Measurements from ENCODE around the gene NCBP1.
"Not testable (repeated sequence)": the region's sequence is repeated elsewhere in the genome, so short reads cannot be mapped to it uniquely, and the experiment has no call there.

Gene NCBP1

GRCh38 chr9:97617939-97618416 is 15.6 kb upstream of the NCBP1 start:
- Histone ChIP-seq H3K36me3 (ENCODE audit: insufficient read depth, low read length) (peaks cover 18% of the 10 kb centered on the region; the same call in 1 of the 2 replicates), H3K9ac (ENCODE audit: insufficient read length) (no peak overlapping the region), H3K9me3 (ENCODE audit: low read depth, low read length) (no peaks in the 10 kb centered on the region), H3K4me3 (no peak overlapping the region), H3K27ac (no peak overlapping the region)
- DNase-seq (ENCODE audit: low read depth, low spot score), result no peak
- TF ChIP-seq POLR2AphosphoS5 (IDR thresholded peaks at IDR 0.05; ENCODE audit: borderline replicate concordance, low read depth, low read length) (no peak), EZH2 (IDR thresholded peaks at IDR 0.05) (no peak), FOXP2 (optimal IDR thresholded peaks at IDR 0.05; ENCODE audit: control extremely low read depth, extremely low read length, insufficient read depth) (no peak)

DNA sequence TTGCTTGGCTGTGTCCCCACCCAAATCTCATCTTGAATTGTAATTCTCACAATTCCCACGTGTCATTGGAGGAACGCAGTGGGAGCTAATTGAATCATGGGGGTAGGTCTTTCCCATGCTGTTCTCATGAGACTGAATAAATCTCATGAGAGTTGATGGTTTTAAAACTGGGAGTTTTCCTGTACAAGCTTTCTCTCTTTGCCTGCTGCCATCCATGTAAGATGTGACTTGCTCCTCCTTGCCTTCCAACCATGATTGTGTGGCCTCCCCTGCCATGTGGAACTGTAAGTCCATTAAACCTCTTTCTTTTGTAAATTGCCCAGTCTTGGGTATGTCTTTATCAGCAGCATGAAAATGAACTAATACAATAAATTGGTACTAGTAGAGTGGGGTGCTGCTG is 13.6 kb upstream of the NCBP1 start:
- not testable (repeated sequence) for DNase-seq (ENCODE audit: low read depth, low spot score); H3K9me3 ChIP-seq (ENCODE audit: low read depth, low read length); H3K4me3 ChIP-seq; H3K27ac ChIP-seq; H3K9ac ChIP-seq (ENCODE audit: insufficient read length)
- peaks cover 35% of the 10 kb centered on the region for H3K36me3 ChIP-seq (ENCODE audit: insufficient read depth, low read length)

DNA sequence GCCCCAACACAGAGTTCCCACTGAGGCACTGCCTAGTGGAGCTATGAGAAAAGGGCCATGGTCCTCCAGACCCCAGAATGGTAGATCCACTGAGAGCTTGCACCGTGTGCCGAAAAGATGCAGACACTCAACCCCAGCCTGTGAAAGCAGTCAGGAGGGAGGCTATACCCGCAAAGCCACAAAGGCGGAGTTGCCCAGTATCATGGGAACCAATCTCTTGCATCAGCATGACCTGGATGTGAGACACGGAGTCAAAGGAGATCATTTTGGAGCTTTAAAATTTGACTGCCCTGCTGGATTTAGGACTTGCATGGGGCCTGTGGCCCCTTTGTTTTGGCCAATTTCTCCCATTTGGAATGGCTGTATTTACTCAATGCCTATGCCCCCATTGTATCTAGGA is 11.1 kb upstream of the NCBP1 start:
- peaks cover 44% of the 10 kb centered on the region for H3K36me3 ChIP-seq (ENCODE audit: insufficient read depth, low read length)

DNA sequence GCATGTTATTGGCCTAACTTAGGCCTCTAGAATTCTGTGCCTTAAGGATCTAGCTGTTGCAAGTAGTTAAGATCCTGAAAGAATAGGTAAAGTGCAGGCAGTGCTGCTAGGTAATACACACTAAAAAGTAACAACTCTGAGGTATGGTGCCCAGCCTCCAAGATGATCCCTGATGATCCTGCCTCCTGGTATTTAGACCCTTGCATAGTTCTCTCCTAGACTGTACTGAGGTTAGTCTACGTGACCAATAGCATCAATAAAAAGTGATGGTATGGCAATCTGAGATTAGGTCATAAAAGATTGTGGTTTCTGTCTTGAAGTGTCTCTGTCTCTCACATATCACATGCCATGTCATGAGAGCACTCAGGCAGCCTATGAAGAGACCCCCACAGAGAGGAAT is 9.7 kb upstream of the NCBP1 start:
- H3K4me3 ChIP-seq, result no peak overlapping the region
- TF ChIP-seq POLR2AphosphoS5 (IDR thresholded peaks at IDR 0.05; ENCODE audit: borderline replicate concordance, low read depth, low read length), result no peak
- TF ChIP-seq EZH2 (IDR thresholded peaks at IDR 0.05), result no peak
- TF ChIP-seq FOXP2 (optimal IDR thresholded peaks at IDR 0.05; ENCODE audit: control extremely low read depth, extremely low read length, insufficient read depth), result no peak
- H3K9me3 ChIP-seq (ENCODE audit: low read depth, low read length), result no peaks in the 10 kb centered on the region
- no peak overlapping the region for H3K9ac ChIP-seq (ENCODE audit: insufficient read length)
- no peak for DNase-seq (ENCODE audit: low read depth, low spot score)
- H3K36me3 ChIP-seq (ENCODE audit: insufficient read depth, low read length), result peaks cover 36% of the 10 kb centered on the region
- H3K27ac ChIP-seq, result no peak overlapping the region

More for the DNA sequence above, 11.1 kb upstream of the NCBP1 start:
- H3K9ac ChIP-seq (ENCODE audit: insufficient read length); H3K27ac ChIP-seq; DNase-seq (ENCODE audit: low read depth, low spot score); H3K9me3 ChIP-seq (ENCODE audit: low read depth, low read length); H3K4me3 ChIP-seq: not testable (repeated sequence)

- TF ChIP-seq POLR2AphosphoS5 (IDR thresholded peaks at IDR 0.05; ENCODE audit: borderline replicate concordance, low read depth, low read length) (no peak), EZH2 (IDR thresholded peaks at IDR 0.05) (no peak), FOXP2 (optimal IDR thresholded peaks at IDR 0.05; ENCODE audit: control extremely low read depth, extremely low read length, insufficient read depth) (no peak)
- no peak overlapping the region for H3K9ac ChIP-seq (ENCODE audit: insufficient read length)
- H3K4me3 ChIP-seq, result no peak overlapping the region
- peaks cover 36% of the 10 kb centered on the region for H3K36me3 ChIP-seq (ENCODE audit: insufficient read depth, low read length)
- DNase-seq (ENCODE audit: low read depth, low spot score), result no peak
- no peak overlapping the region for H3K27ac ChIP-seq
- H3K9me3 ChIP-seq (ENCODE audit: low read depth, low read length), result no peaks in the 10 kb centered on the region
Measured at GRCh38 chr9:97625620-97626019, 8.0 kb upstream of the NCBP1 start.

DNA sequence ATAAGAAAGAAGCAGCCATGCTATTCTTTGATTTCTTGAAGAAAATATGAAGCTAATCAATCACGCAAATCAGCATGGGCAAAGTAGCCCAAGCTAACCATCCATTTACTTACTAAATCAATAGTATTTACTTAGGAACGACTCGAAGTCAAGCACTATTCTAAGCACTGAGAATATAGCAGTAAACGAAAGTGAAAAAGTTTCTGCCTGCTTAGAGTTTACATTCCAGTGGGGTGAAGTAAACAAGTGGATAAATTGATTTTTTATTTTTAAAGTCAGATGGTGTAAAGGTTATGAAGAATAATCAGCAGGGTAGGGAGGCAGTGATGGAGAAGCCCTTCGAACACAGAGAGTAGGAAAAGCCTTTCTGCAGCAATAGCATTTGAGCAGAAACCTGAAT is 6.0 kb upstream of the NCBP1 start:
- TF ChIP-seq FOXP2 (optimal IDR thresholded peaks at IDR 0.05; ENCODE audit: control extremely low read depth, extremely low read length, insufficient read depth) (no peak), POLR2AphosphoS5 (IDR thresholded peaks at IDR 0.05; ENCODE audit: borderline replicate concordance, low read depth, low read length) (no peak), EZH2 (IDR thresholded peaks at IDR 0.05) (no peak)
- Histone ChIP-seq H3K9me3 (ENCODE audit: low read depth, low read length) (no peaks in the 10 kb centered on the region), H3K27ac (no peak overlapping the region), H3K36me3 (ENCODE audit: insufficient read depth, low read length) (peaks cover 33% of the 10 kb centered on the region), H3K9ac (ENCODE audit: insufficient read length) (no peak overlapping the region), H3K4me3 (no peak overlapping the region)
- no peak for DNase-seq (ENCODE audit: low read depth, low spot score)

- Histone ChIP-seq H3K27ac (no peak overlapping the region), H3K9ac (ENCODE audit: insufficient read length) (no peak overlapping the region), H3K4me3 (no peak overlapping the region), H3K36me3 (ENCODE audit: insufficient read depth, low read length) (peaks cover 28% of the 10 kb centered on the region), H3K9me3 (ENCODE audit: low read depth, low read length) (no peaks in the 10 kb centered on the region)
- no peak for DNase-seq (ENCODE audit: low read depth, low spot score)
- no peak for TF ChIP-seq EZH2 (IDR thresholded peaks at IDR 0.05)
- TF ChIP-seq FOXP2 (optimal IDR thresholded peaks at IDR 0.05; ENCODE audit: control extremely low read depth, extremely low read length, insufficient read depth), result no peak
- no peak for TF ChIP-seq POLR2AphosphoS5 (IDR thresholded peaks at IDR 0.05; ENCODE audit: borderline replicate concordance, low read depth, low read length)
Measured at GRCh38 chr9:97628668-97629067, 5.0 kb upstream of the NCBP1 start.

DNA sequence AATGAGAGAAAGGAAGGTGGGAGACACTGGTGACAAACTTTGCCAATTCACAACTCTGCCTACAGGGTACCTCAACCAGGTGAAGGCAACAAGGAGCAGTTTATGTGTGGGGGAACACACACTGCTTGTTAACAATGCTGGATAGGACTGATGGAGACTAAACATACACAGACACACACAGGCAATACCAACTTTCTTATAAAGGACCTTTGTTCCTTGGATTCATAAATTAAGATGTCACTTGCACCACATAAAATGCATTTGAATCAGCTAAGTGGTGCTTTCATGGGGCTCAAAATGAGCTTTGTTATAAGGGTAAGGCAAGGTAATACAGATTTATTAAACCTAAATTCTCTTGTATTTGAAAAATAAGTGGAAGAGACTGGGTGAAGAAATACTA is 4.5 kb upstream of the NCBP1 start:
- DNase-seq (ENCODE audit: low read depth, low spot score), result no peak
- TF ChIP-seq POLR2AphosphoS5 (IDR thresholded peaks at IDR 0.05; ENCODE audit: borderline replicate concordance, low read depth, low read length) (no peak), FOXP2 (optimal IDR thresholded peaks at IDR 0.05; ENCODE audit: control extremely low read depth, extremely low read length, insufficient read depth) (no peak), EZH2 (IDR thresholded peaks at IDR 0.05) (no peak)
- Histone ChIP-seq H3K4me3 (no peak overlapping the region), H3K36me3 (ENCODE audit: insufficient read depth, low read length) (peaks cover 24% of the 10 kb centered on the region), H3K9ac (ENCODE audit: insufficient read length) (no peak overlapping the region), H3K27ac (no peak overlapping the region), H3K9me3 (ENCODE audit: low read depth, low read length) (no peaks in the 10 kb centered on the region)

DNA sequence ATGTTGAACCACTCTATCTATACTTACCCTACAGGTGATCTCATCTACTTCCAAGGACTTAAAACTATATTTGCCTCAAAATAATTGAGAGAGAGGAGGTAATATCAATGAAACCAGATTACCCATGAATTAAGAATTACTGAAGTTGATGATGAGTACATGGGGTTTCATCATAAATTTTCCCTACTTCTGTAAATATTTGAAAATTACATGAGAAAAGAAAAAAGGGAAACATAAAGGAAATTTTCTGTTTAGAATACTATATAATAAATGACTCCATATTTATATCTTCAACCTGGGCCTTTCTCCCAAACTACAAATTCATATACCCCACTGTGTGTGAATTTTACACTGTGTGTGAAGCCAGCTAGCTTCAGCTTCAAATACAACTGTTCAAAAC is 3.0 kb upstream of the NCBP1 start:
- H3K27ac ChIP-seq, result no peak overlapping the region
- no peak for TF ChIP-seq EZH2 (IDR thresholded peaks at IDR 0.05)
- no peak for TF ChIP-seq POLR2AphosphoS5 (IDR thresholded peaks at IDR 0.05; ENCODE audit: borderline replicate concordance, low read depth, low read length)
- no peak for TF ChIP-seq FOXP2 (optimal IDR thresholded peaks at IDR 0.05; ENCODE audit: control extremely low read depth, extremely low read length, insufficient read depth)
- H3K4me3 ChIP-seq, result no peak overlapping the region
- H3K9me3 ChIP-seq (ENCODE audit: low read depth, low read length), result no peaks in the 10 kb centered on the region
- no peak for DNase-seq (ENCODE audit: low read depth, low spot score)
- H3K36me3 ChIP-seq (ENCODE audit: insufficient read depth, low read length), result peaks cover 10% of the 10 kb centered on the region
- no peak overlapping the region for H3K9ac ChIP-seq (ENCODE audit: insufficient read length)
